OCI-LY3 (cell line): Measurements from ENCODE around the gene XPNPEP2.

Source experiments
- H2AFZ ChIP-seq: fragments of 200-600, 300-600 bp; shearing (Covaris generic); 2 replicates; pipeline ENCODE4 v1.6.0; 2014; ENCODE audit warnings: antibody characterized with exemption, low read depth, low read length
- H3K27ac ChIP-seq: fragments of 200-600, 300-600 bp; sonication (generic); 2 replicates; pipeline ENCODE4 v1.5.1; 2014; ENCODE audit warnings: mild to moderate bottlenecking, low read length, moderate library complexity, mixed read lengths
- H3K27me3 ChIP-seq: fragments of 200-600, 300-600 bp; sonication (generic); 2 replicates; pipeline ENCODE4 v1.6.1; 2014; ENCODE audit warnings: low read depth, low read length, mixed read lengths
- H3K36me3 ChIP-seq: fragments of 200-600, 300-600 bp; sonication (generic); replicated peaks from 2 replicates; pipeline ENCODE3; 2014; ENCODE audit warnings: low read depth, low read length, mixed read lengths
- H3K4me1 ChIP-seq: fragments of 300-600, 200-600 bp; sonication (generic); 2 replicates; pipeline ENCODE4 v1.6.1; 2014; ENCODE audit warnings: low read length, mixed read lengths
- H3K4me2 ChIP-seq: fragments of 200-600, 300-600 bp; sonication (generic); 2 replicates; pipeline ENCODE4 v1.6.1; 2014; ENCODE audit warnings: low read length, mixed read lengths
- H3K4me3 ChIP-seq: fragments of 300-600, 200-600 bp; sonication (generic); 2 replicates; pipeline ENCODE4 v1.5.1; 2014; ENCODE audit warnings: antibody characterized with exemption, mild to moderate bottlenecking, low read length, moderate library complexity
- H3K79me2 ChIP-seq: fragments of 300-600, 200-600 bp; shearing (Covaris generic); 2 replicates; pipeline ENCODE4 v1.6.1; 2014; ENCODE audit warnings: mild to moderate bottlenecking, low read length, mixed read lengths
- H3K9ac ChIP-seq: fragments of 300-600, 200-600 bp; shearing (Covaris generic); 2 replicates; pipeline ENCODE4 v1.6.0; 2014; ENCODE audit warnings: mild to moderate bottlenecking, low read length, moderate library complexity
- H3K9me3 ChIP-seq: fragments of 200-600, 300-600 bp; shearing (Covaris generic); 2 replicates; pipeline ENCODE4 v1.6.1; 2014; ENCODE audit warnings: low read length, mixed read lengths; ENCODE audit not compliant: insufficient read depth
- H4K20me1 ChIP-seq: fragments of 200-600, 300-600 bp; sonication (generic); 2 replicates; pipeline ENCODE4 v1.6.1; 2016; ENCODE audit warnings: low read length, mixed read lengths; ENCODE audit not compliant: insufficient read depth
- EZH2phosphoT487 ChIP-seq: fragments of 200-600 bp; shearing (Covaris generic); IDR thresholded peaks from 2 replicates; pipeline ENCODE4 v1.6.1; 2018; ENCODE audit warnings: antibody characterized with exemption, mixed run types, low read depth
- TF ChIP-seq, protein P1 (sequence below): fragments of 200-600, 300-600 bp; sonication (generic); IDR thresholded peaks from 2 replicates; pipeline ENCODE4 v1.5.1; 2014; ENCODE audit warnings: antibody characterized with exemption, low read length, low read depth

XPNPEP2 gene

DNA sequence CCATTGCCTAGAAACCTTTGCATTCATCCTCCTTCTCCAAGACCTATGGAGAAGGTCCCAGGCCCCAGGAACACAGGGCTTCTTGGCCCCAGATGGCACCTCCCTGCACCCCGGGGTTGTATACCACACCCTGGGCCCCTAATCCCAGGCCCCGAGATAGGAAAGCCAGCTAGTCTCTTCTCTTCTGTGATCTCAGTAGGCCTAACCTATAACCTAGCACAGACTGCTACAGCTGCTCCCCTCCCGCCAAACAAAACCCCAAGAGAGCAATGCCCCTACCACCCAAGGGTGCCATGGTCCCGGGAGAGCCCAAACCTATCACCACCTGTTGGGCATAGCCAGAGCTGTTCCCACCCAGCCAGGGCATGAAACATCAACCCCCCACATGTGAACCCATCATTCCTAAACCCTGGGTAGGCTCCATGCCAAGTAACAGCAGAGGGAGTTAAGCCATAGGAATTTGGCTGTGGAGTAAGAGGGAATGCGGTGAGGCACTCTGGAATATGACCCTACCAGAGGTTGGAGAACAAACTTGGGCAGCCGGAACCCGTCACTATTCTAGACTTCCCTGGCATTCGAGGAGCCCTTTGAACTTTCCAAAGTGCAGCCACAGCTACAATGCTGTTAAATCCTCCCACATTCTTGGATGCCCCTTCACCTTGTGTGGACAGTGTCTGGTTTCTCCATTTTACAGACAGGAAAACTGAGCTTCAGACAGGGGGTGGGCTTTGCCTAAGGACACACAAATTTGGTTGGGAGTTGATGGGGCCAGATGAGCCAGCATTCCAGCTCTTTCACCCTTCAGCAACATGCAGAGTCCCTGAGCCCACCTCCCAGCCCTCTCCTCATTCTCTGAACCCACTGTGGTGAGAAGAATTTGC lies 30.0 kb downstream of the XPNPEP2 start:
- no peaks in the 10 kb centered on the region for H3K9me3 ChIP-seq
- H3K4me1 ChIP-seq: peaks cover 45% of the 10 kb centered on the region
- H3K27me3 ChIP-seq: no peaks in the 10 kb centered on the region
- peak overlapping the region; percentile 26 for H3K4me2 ChIP-seq
- no peak overlapping the region; the same call in 1 of the 2 replicates for H3K9ac ChIP-seq
- H2AFZ ChIP-seq: no peak overlapping the region; the same call in 1 of the 2 replicates
- TF ChIP-seq, protein P1, sequence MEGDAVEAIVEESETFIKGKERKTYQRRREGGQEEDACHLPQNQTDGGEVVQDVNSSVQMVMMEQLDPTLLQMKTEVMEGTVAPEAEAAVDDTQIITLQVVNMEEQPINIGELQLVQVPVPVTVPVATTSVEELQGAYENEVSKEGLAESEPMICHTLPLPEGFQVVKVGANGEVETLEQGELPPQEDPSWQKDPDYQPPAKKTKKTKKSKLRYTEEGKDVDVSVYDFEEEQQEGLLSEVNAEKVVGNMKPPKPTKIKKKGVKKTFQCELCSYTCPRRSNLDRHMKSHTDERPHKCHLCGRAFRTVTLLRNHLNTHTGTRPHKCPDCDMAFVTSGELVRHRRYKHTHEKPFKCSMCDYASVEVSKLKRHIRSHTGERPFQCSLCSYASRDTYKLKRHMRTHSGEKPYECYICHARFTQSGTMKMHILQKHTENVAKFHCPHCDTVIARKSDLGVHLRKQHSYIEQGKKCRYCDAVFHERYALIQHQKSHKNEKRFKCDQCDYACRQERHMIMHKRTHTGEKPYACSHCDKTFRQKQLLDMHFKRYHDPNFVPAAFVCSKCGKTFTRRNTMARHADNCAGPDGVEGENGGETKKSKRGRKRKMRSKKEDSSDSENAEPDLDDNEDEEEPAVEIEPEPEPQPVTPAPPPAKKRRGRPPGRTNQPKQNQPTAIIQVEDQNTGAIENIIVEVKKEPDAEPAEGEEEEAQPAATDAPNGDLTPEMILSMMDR: no peak
- no peak for TF ChIP-seq EZH2phosphoT487
- H3K79me2 ChIP-seq: no peaks in the 10 kb centered on the region
- no peak overlapping the region for H3K4me3 ChIP-seq
- no peaks in the 10 kb centered on the region for H3K36me3 ChIP-seq
- no peaks in the 10 kb centered on the region for H4K20me1 ChIP-seq
- H3K27ac ChIP-seq: no peak overlapping the region

DNA sequence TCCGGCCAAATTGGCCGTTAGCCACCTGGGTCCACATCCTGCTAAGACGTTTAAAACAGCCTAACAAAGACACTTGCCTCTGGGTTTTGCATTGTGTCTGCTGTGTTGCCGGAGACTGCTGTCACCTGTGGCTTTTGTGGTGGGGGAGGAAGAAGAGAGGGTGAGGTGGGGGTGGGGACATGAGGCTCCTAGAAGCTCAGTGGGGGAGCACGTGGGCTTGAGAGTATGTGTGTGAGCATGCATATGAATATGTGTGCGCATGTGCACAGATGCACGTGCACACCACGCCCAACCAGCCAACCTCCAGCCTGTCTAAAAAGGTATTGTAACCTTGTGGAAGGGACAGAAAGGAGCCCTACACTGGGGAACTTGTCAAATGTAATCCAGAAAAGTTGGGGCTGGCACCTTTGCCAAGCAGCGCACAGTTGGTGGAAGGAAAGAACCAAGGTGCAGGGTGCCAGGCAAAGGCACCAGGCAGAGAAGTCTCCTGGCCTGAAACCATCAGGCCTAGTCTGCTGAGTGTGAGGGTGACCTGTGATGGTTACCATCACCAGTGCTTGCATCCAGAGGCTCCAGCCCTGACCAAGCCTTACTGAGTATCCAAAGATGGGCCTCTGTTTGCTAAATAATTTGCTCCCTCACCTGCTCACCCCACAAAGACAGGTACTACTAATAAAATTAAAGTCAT lies 30.8 kb downstream of the XPNPEP2 start:
- TF ChIP-seq, protein P1: no peak
- TF ChIP-seq EZH2phosphoT487: no peak
- Histone ChIP-seq H3K27ac (no peak overlapping the region), H3K9me3 (no peaks in the 10 kb centered on the region), H2AFZ (peak overlapping the region; percentile 41; the same call in 1 of the 2 replicates), H3K4me1 (peaks cover 51% of the 10 kb centered on the region), H3K79me2 (no peaks in the 10 kb centered on the region), H3K9ac (no peak overlapping the region; the same call in 1 of the 2 replicates), H3K4me2 (peak overlapping the region; percentile 26), H3K4me3 (no peak overlapping the region), H3K36me3 (no peaks in the 10 kb centered on the region), H3K27me3 (no peaks in the 10 kb centered on the region), H4K20me1 (no peaks in the 10 kb centered on the region)

DNA sequence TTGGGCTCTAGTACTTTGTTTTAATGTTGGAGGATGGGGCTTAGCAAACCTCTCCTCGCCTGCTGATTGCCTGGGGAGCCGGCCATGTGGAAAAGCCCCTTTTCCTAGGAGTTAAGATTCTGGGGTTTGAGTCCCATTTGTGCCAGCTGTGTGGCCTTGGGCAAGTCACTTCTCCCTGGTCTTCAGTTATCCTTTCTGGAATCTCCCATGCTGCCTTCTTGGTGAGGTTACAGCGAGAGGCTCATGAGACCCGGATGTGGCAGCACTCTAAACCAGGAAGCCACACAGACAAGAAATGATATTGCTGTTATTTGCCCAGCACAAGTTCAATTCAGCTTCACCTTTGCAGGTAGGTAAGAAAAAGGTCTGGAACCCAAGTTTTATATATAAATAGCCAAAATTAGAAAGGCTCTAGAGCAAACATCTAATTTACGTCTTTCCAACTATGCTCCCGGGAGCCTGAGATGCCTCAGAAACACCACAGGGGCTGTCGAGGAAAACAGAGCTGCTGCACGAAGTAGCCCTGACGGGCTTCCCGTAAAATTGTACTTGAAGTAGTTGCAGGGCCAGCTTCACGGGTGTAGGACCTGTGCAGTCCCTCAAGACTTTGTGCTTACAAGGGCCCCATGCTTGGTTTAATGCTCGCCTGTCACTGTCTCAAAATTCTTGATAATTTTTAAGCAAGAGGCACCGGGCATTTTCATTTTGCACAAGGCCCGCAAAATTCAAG lies 32.7 kb downstream of the XPNPEP2 start:
- Histone ChIP-seq H3K4me3 (no peak overlapping the region), H3K79me2 (no peaks in the 10 kb centered on the region), H4K20me1 (no peaks in the 10 kb centered on the region), H3K4me2 (no peak overlapping the region), H3K27ac (peak overlapping the region; percentile 100), H3K27me3 (no peaks in the 10 kb centered on the region), H2AFZ (peak overlapping the region; percentile 68), H3K36me3 (no peaks in the 10 kb centered on the region), H3K9me3 (no peaks in the 10 kb centered on the region), H3K4me1 (peaks cover 63% of the 10 kb centered on the region), H3K9ac (peak overlapping the region; percentile 40; the same call in 1 of the 2 replicates)
- TF ChIP-seq, protein P1: no peak
- no peak for TF ChIP-seq EZH2phosphoT487
